Activated CD4-positive, alpha-beta T cell treated with anti-CD3 and anti-CD28 coated beads, Interleukin-2, amount 50 U/mL, for 16 hours (primary cell): ENCODE measurements around the gene BABAM2.
"Not testable (repeated sequence)": the region's sequence is repeated elsewhere in the genome, so short reads cannot be mapped to it uniquely, and the experiment has no call there.

Experiments used
- DNase-seq: peaks from one replicate; pipeline ENCODE4 v3.0.0-alpha.2; 2020

Gene BABAM2

GRCh38 chr2:27953077-27953476 lies 62.5 kb downstream of the BABAM2 start:
- DNase-seq, result no peak

- DNase-seq, result peak; percentile 12
Measured at GRCh38 chr2:27954221-27954673, 63.7 kb downstream of the BABAM2 start.

GRCh38 chr2:27954771-27955383 lies 64.3 kb downstream of the BABAM2 start:
- DNase-seq, result peak; percentile 88

GRCh38 chr2:27955384-27956161 lies 65.0 kb downstream of the BABAM2 start:
- peak; percentile 47 for DNase-seq

- no peak for DNase-seq
Measured at GRCh38 chr2:27956888-27957287, 66.4 kb downstream of the BABAM2 start.

GRCh38 chr2:27958711-27959378 lies 68.3 kb downstream of the BABAM2 start:
- peak; percentile 46 for DNase-seq

GRCh38 chr2:27959496-27959895 lies 69.0 kb downstream of the BABAM2 start:
- peak; percentile 24 for DNase-seq

- peak; percentile 70 for DNase-seq
Measured at GRCh38 chr2:27960237-27960912, 69.8 kb downstream of the BABAM2 start.

GRCh38 chr2:27962006-27962405 lies 71.5 kb downstream of the BABAM2 start:
- DNase-seq, result no peak

GRCh38 chr2:27963472-27963871 lies 72.9 kb downstream of the BABAM2 start:
- DNase-seq, result no peak

GRCh38 chr2:27964067-27964466 lies 73.5 kb downstream of the BABAM2 start:
- no peak for DNase-seq

- peak; percentile 47 for DNase-seq
Measured at GRCh38 chr2:27965841-27966240, 75.3 kb downstream of the BABAM2 start.

- no peak for DNase-seq
Measured at GRCh38 chr2:27966466-27966865, 75.9 kb downstream of the BABAM2 start.

GRCh38 chr2:27967076-27967475 lies 76.5 kb downstream of the BABAM2 start:
- DNase-seq, result no peak

GRCh38 chr2:27968045-27968444 lies 77.5 kb downstream of the BABAM2 start:
- DNase-seq, result not testable (repeated sequence)

GRCh38 chr2:27968957-27969356 lies 78.4 kb downstream of the BABAM2 start:
- not testable (repeated sequence) for DNase-seq

- DNase-seq, result no peak
Measured at GRCh38 chr2:27972311-27972710, 81.8 kb downstream of the BABAM2 start.

GRCh38 chr2:27973592-27973991 lies 83.1 kb downstream of the BABAM2 start:
- DNase-seq, result no peak

GRCh38 chr2:27976308-27976707 lies 85.8 kb downstream of the BABAM2 start:
- no peak for DNase-seq

- peak; percentile 77 for DNase-seq
Measured at GRCh38 chr2:27977731-27978312, 87.3 kb downstream of the BABAM2 start.

- DNase-seq, result not testable (repeated sequence)
Measured at GRCh38 chr2:27978761-27979160, 88.2 kb downstream of the BABAM2 start.

GRCh38 chr2:27980242-27980641 lies 89.7 kb downstream of the BABAM2 start:
- no peak for DNase-seq

- no peak for DNase-seq
Measured at GRCh38 chr2:27984153-27984552, 93.6 kb downstream of the BABAM2 start.
